GM23248 (cell line): Measurements from ENCODE around the gene RAD51B.

Experiments used
- EZH2 ChIP-seq: fragments of 200-600 bp; sonication (generic); IDR thresholded peaks from 2 replicates; pipeline ENCODE4 v1.6.1; 2018; ENCODE audit warnings: antibody characterized with exemption, mild to moderate bottlenecking; ENCODE audit not compliant: insufficient read depth, poor library complexity, severe bottlenecking
- EZH2phosphoT487 ChIP-seq: fragments of 200-600 bp; sonication (generic); IDR thresholded peaks from 2 replicates; pipeline ENCODE4 v1.6.1; 2018; ENCODE audit warnings: antibody characterized with exemption, moderate library complexity, mild to moderate bottlenecking, low read depth; ENCODE audit not compliant: insufficient read depth

- TF ChIP-seq EZH2 (no peak), EZH2phosphoT487 (no peak)
Observed at GRCh38 chr14:68536018-68536410, 716.4 kb downstream of the RAD51B start.
